Astrocyte (in vitro differentiated cells and primary cell): ENCODE measurements around the gene C1QTNF1. TPM values are rescaled to one million over a fixed set of nuclear protein-coding genes. Genes with fewer than 3 reads are reported as not detected.

ENCODE experiments used
- DNase-seq: peaks from one replicate; pipeline ENCODE4 v3.0.0-alpha.2; 2010; ENCODE audit warnings: low read depth
- FAIRE-seq: peaks from 2 replicates; lab custom pipeline; 2011; peaks lifted over from hg19 to GRCh38; lab: Jason Lieb, UNC
- H2AFZ ChIP-seq: 2 replicates; pipeline ENCODE4 v1.6.0; 2012; ENCODE audit warnings: low read depth, low read length, inconsistent platforms
- H3K27ac ChIP-seq: 2 replicates; pipeline ENCODE4 v1.5.1; 2011; ENCODE audit warnings: low read depth, low read length, inconsistent platforms
- H3K27me3 ChIP-seq: 2 replicates; pipeline ENCODE4 v1.6.0; 2011; ENCODE audit warnings: low read length, inconsistent platforms; ENCODE audit not compliant: insufficient read depth
- H3K36me3 ChIP-seq: 2 replicates; pipeline ENCODE4 v1.5.1; 2011; ENCODE audit warnings: low read length, inconsistent platforms; ENCODE audit not compliant: insufficient read depth
- H3K4me1 ChIP-seq: 2 replicates; pipeline ENCODE4 v1.5.1; 2011; ENCODE audit warnings: low read length, inconsistent platforms; ENCODE audit not compliant: insufficient read depth
- H3K4me2 ChIP-seq: 2 replicates; pipeline ENCODE4 v1.6.0; 2012; ENCODE audit warnings: low read length, inconsistent platforms
- H3K4me3 ChIP-seq: 2 replicates; pipeline ENCODE4 v1.5.1; 2011; ENCODE audit warnings: low read depth, mild to moderate bottlenecking, low read length, inconsistent platforms; ENCODE audit not compliant: insufficient read depth
- H3K79me2 ChIP-seq: 2 replicates; pipeline ENCODE4 v1.6.0; 2012; ENCODE audit warnings: mild to moderate bottlenecking, low read length, inconsistent platforms; ENCODE audit not compliant: insufficient read depth
- H3K9ac ChIP-seq: 2 replicates; pipeline ENCODE4 v1.6.0; 2012; ENCODE audit warnings: mild to moderate bottlenecking, low read length, inconsistent platforms
- H3K9me3 ChIP-seq: 2 replicates; pipeline ENCODE4 v1.5.1; 2012; ENCODE audit warnings: low read depth, mild to moderate bottlenecking, low read length, inconsistent platforms; ENCODE audit not compliant: insufficient read depth
- H4K20me1 ChIP-seq: 2 replicates; pipeline ENCODE4 v1.6.0; 2012; ENCODE audit warnings: low read length, inconsistent platforms; ENCODE audit not compliant: insufficient read depth
- H3K27ac Mint-ChIP-seq: one replicate; pipeline ENCODE4 v1.8.0; 2021; ENCODE audit warnings: mild to moderate bottlenecking, mixed read lengths; ENCODE audit not compliant: unreplicated experiment
- H3K27me3 Mint-ChIP-seq: one replicate; pipeline ENCODE4 v1.8.0; 2021; ENCODE audit warnings: low read depth, mixed read lengths; ENCODE audit not compliant: unreplicated experiment
- H3K36me3 Mint-ChIP-seq: one replicate; pipeline ENCODE4 v1.8.0; 2021; ENCODE audit warnings: low read depth, mixed read lengths; ENCODE audit not compliant: unreplicated experiment
- H3K4me1 Mint-ChIP-seq: one replicate; pipeline ENCODE4 v1.8.0; 2021; ENCODE audit warnings: low read depth, mixed read lengths; ENCODE audit not compliant: unreplicated experiment
- H3K4me3 Mint-ChIP-seq: one replicate; pipeline ENCODE4 v1.8.0; 2021; ENCODE audit warnings: mild to moderate bottlenecking, moderate library complexity, mixed read lengths; ENCODE audit not compliant: unreplicated experiment
- H3K9me3 Mint-ChIP-seq: one replicate; pipeline ENCODE4 v1.8.0; 2021; ENCODE audit warnings: mild to moderate bottlenecking, mixed read lengths; ENCODE audit not compliant: unreplicated experiment
- CTCF ChIP-seq: IDR thresholded peaks from 2 replicates; pipeline ENCODE4 v1.5.1; 2011; ENCODE audit warnings: low read depth, mild to moderate bottlenecking, inconsistent platforms, low read length, moderate library complexity; ENCODE audit not compliant: insufficient read depth
- EZH2 ChIP-seq: IDR thresholded peaks from 2 replicates; pipeline ENCODE4 v1.6.1; 2012; ENCODE audit warnings: mild to moderate bottlenecking, low read length, inconsistent platforms; ENCODE audit not compliant: insufficient read depth
- total RNA-seq: library from RNA; stranded (reverse); gene quantifications from 2 replicates; pipeline ENCODE4 v1.2.1, GENCODE V29; 2021

Gene C1QTNF1
- total RNA-seq, 1 donor from 2014 or later, result 2.2 TPM

GRCh38 chr17:79008666-79009387 is 15.1 kb upstream of the C1QTNF1 start:
- Histone ChIP-seq H4K20me1 (peaks cover 48% of the 10 kb centered on the region), H3K4me3 (peak overlapping the region; percentile 96), H3K9ac (peak overlapping the region; percentile 99), H3K9me3 (no peaks in the 10 kb centered on the region), H3K79me2 (peaks cover 47% of the 10 kb centered on the region), H3K27me3 (no peaks in the 10 kb centered on the region), H2AFZ (peak overlapping the region; percentile 50), H3K4me2 (peak overlapping the region; percentile 95), H3K4me1 (peaks cover 27% of the 10 kb centered on the region), H3K36me3 (no peaks in the 10 kb centered on the region), H3K27ac (peak overlapping the region; percentile 75)
- peaks cover 17% of the 10 kb centered on the region for H3K4me1 Mint-ChIP-seq
- no peak for FAIRE-seq
- H3K9me3 Mint-ChIP-seq, result peaks cover 5% of the 10 kb centered on the region
- H3K36me3 Mint-ChIP-seq, result peaks cover 11% of the 10 kb centered on the region
- H3K27ac Mint-ChIP-seq, result peak overlapping the region; percentile 83
- H3K4me3 Mint-ChIP-seq, result peak overlapping the region; percentile 96
- peaks cover 6% of the 10 kb centered on the region for H3K27me3 Mint-ChIP-seq
- TF ChIP-seq EZH2 (no peak), CTCF (no peak)
- no peak for DNase-seq

GRCh38 chr17:79009397-79010303 is 14.3 kb upstream of the C1QTNF1 start, which contains the start of gene CANT1:
CANT1 (minus strand) TSS chr17:79009764; CDS start chr17:78997622, 12,142 bp downstream.
- peaks cover 6% of the 10 kb centered on the region for H3K27me3 Mint-ChIP-seq
- H4K20me1 ChIP-seq, result peaks cover 45% of the 10 kb centered on the region
- peak within 1 kb of the TSS; percentile 96 for H3K4me3 Mint-ChIP-seq
- H3K4me3 ChIP-seq, result peak within 1 kb of the TSS; percentile 96
- DNase-seq, result peak; percentile 58
- H3K36me3 Mint-ChIP-seq, result peaks cover 11% of the 10 kb centered on the region
- peak within 1 kb of the TSS; percentile 95 for H3K4me2 ChIP-seq
- peaks cover 17% of the 10 kb centered on the region for H3K4me1 Mint-ChIP-seq
- H3K27ac Mint-ChIP-seq, result peak within 1 kb of the TSS; percentile 83
- no peak for FAIRE-seq
- no peaks in the 10 kb centered on the region for H3K27me3 ChIP-seq
- peaks cover 6% of the 10 kb centered on the region for H3K9me3 Mint-ChIP-seq
- peak within 1 kb of the TSS; percentile 75 for H3K27ac ChIP-seq
- peak within 1 kb of the TSS; percentile 98 for H2AFZ ChIP-seq
- H3K79me2 ChIP-seq, result peaks cover 47% of the 10 kb centered on the region
- H3K9ac ChIP-seq, result peak within 1 kb of the TSS; percentile 99
- TF ChIP-seq CTCF (no peak), EZH2 (no peak)
- no peaks in the 10 kb centered on the region for H3K9me3 ChIP-seq
- no peaks in the 10 kb centered on the region for H3K36me3 ChIP-seq
- H3K4me1 ChIP-seq, result peaks cover 27% of the 10 kb centered on the region
